Skeletal muscle cell (primary cell): ENCODE results near the gene TGFBR3.

Source experiments
- DNase-seq: peaks from one replicate; pipeline ENCODE4 v3.0.0-alpha.2; 2010; ENCODE audit warnings: low read depth
- H3K4me3 ChIP-seq: 2 replicates; pipeline ENCODE4 v1.5.1; 2011; ENCODE audit warnings: low read depth, mild to moderate bottlenecking, control low read depth, low read length, moderate library complexity

Gene TGFBR3

GRCh38 chr1:91751275-91751674 is 134.7 kb downstream of the TGFBR3 start:
- peak; percentile 51 for DNase-seq

GRCh38 chr1:91750398-91750996 is 135.5 kb downstream of the TGFBR3 start:
- H3K4me3 ChIP-seq, result no peak overlapping the region
- no peak for DNase-seq

More at GRCh38 chr1:91751275-91751674, 134.7 kb downstream of the TGFBR3 start:
- no peak overlapping the region for H3K4me3 ChIP-seq

- no peak for DNase-seq
- no peak overlapping the region for H3K4me3 ChIP-seq
Observed at GRCh38 chr1:91749788-91750231, 136.1 kb downstream of the TGFBR3 start.

- no peak for DNase-seq
Observed at GRCh38 chr1:91747666-91748065, 138.3 kb downstream of the TGFBR3 start.

GRCh38 chr1:91746728-91747338 is 139.1 kb downstream of the TGFBR3 start:
- no peak overlapping the region for H3K4me3 ChIP-seq
- DNase-seq, result no peak

More at GRCh38 chr1:91747666-91748065, 138.3 kb downstream of the TGFBR3 start:
- no peak overlapping the region for H3K4me3 ChIP-seq

GRCh38 chr1:91745640-91746373 is 140.1 kb downstream of the TGFBR3 start:
- DNase-seq, result no peak
- H3K4me3 ChIP-seq, result no peak overlapping the region

- peak; percentile 79 for DNase-seq
- no peak overlapping the region for H3K4me3 ChIP-seq
Observed at GRCh38 chr1:91744953-91745639, 140.9 kb downstream of the TGFBR3 start.

- no peak for DNase-seq
Observed at GRCh38 chr1:91742848-91743292, 143.1 kb downstream of the TGFBR3 start.

GRCh38 chr1:91741906-91742305 is 144.0 kb downstream of the TGFBR3 start:
- no peak overlapping the region for H3K4me3 ChIP-seq
- DNase-seq, result no peak

More at GRCh38 chr1:91742848-91743292, 143.1 kb downstream of the TGFBR3 start:
- no peak overlapping the region for H3K4me3 ChIP-seq

- DNase-seq, result no peak
- H3K4me3 ChIP-seq, result no peak overlapping the region
Observed at GRCh38 chr1:91741301-91741700, 144.7 kb downstream of the TGFBR3 start.

- no peak overlapping the region for H3K4me3 ChIP-seq
- DNase-seq, result no peak
Observed at GRCh38 chr1:91737650-91738049, 148.3 kb downstream of the TGFBR3 start.

GRCh38 chr1:91736715-91737615 is 149.0 kb downstream of the TGFBR3 start:
- DNase-seq, result no peak
- no peak overlapping the region for H3K4me3 ChIP-seq

- H3K4me3 ChIP-seq, result no peak overlapping the region
Observed at GRCh38 chr1:91736146-91736714, 149.7 kb downstream of the TGFBR3 start.

GRCh38 chr1:91735266-91735845 is 150.6 kb downstream of the TGFBR3 start:
- H3K4me3 ChIP-seq, result no peak overlapping the region
- no peak for DNase-seq

More at GRCh38 chr1:91736146-91736714, 149.7 kb downstream of the TGFBR3 start:
- DNase-seq, result no peak

- H3K4me3 ChIP-seq, result no peak overlapping the region
- DNase-seq, result no peak
Observed at GRCh38 chr1:91734761-91735160, 151.2 kb downstream of the TGFBR3 start.

GRCh38 chr1:91733108-91733710 is 152.7 kb downstream of the TGFBR3 start:
- no peak overlapping the region for H3K4me3 ChIP-seq
- no peak for DNase-seq

- DNase-seq, result peak; percentile 65
- H3K4me3 ChIP-seq, result no peak overlapping the region
Observed at GRCh38 chr1:91732291-91733107, 153.5 kb downstream of the TGFBR3 start.
